Measurements from ENCODE around the gene ARHGEF9. TPM values are rescaled to one million over a fixed set of nuclear protein-coding genes. Genes with fewer than 3 reads are reported as not detected.
"Not testable (repeated sequence)": the region's sequence is repeated elsewhere in the genome, so short reads cannot be mapped to it uniquely, and the experiment has no call there.

Gene ARHGEF9
- total RNA-seq, 2 experiments from 2014 or later = 26.7 to 27.3 TPM

- POLR2A ChIA-PET = no interaction called here
- H3K27me3 Mint-ChIP-seq (ENCODE audit: low read depth) = no peaks in the 10 kb centered on the region
- H3K27ac Mint-ChIP-seq = no peak overlapping the region
- CTCF ChIA-PET = interaction anchor here (1.4 kb wide), 1 partner anchor 29 kb away, joined by 4 read pairs; no protein-coding TSS in a partner anchor
- DNase-seq (no peak), ATAC-seq (no peak)
- no peaks in the 10 kb centered on the region for H3K4me1 Mint-ChIP-seq (ENCODE audit: low read depth)
- H3K36me3 Mint-ChIP-seq (ENCODE audit: low read depth) = peaks cover 22% of the 10 kb centered on the region
- H3K4me3 Mint-ChIP-seq = no peak overlapping the region
- no peaks in the 10 kb centered on the region for H3K9me3 Mint-ChIP-seq (ENCODE audit: insufficient read depth)
Observed at GRCh38 chrX:63657821-63658220, 127.2 kb downstream of the ARHGEF9 start.

- DNase-seq = no peak
- Mint-ChIP-seq H3K27me3 (ENCODE audit: low read depth) (no peaks in the 10 kb centered on the region), H3K4me3 (no peak overlapping the region), H3K9me3 (ENCODE audit: insufficient read depth) (no peaks in the 10 kb centered on the region), H3K4me1 (ENCODE audit: low read depth) (no peaks in the 10 kb centered on the region), H3K27ac (no peak overlapping the region), H3K36me3 (ENCODE audit: low read depth) (peaks cover 26% of the 10 kb centered on the region)
- CTCF ChIA-PET = no interaction called here
- ATAC-seq = no peak
- POLR2A ChIA-PET = no interaction called here
Observed at GRCh38 chrX:63656871-63657580, 128.0 kb downstream of the ARHGEF9 start.

GRCh38 chrX:63652086-63652765 is 132.8 kb downstream of the ARHGEF9 start:
- H3K4me3 Mint-ChIP-seq = no peak overlapping the region
- peaks cover 36% of the 10 kb centered on the region for H3K36me3 Mint-ChIP-seq (ENCODE audit: low read depth)
- DNase-seq = no peak
- ATAC-seq = no peak
- ChIA-PET POLR2A (no interaction called here), CTCF (no interaction called here)
- H3K27me3 Mint-ChIP-seq (ENCODE audit: low read depth) = no peaks in the 10 kb centered on the region
- H3K27ac Mint-ChIP-seq = no peak overlapping the region
- H3K4me1 Mint-ChIP-seq (ENCODE audit: low read depth) = no peaks in the 10 kb centered on the region
- no peaks in the 10 kb centered on the region for H3K9me3 Mint-ChIP-seq (ENCODE audit: insufficient read depth)

GRCh38 chrX:63645748-63646147 is 139.3 kb downstream of the ARHGEF9 start:
- peaks cover 26% of the 10 kb centered on the region for H3K36me3 Mint-ChIP-seq (ENCODE audit: low read depth)
- H3K9me3 Mint-ChIP-seq (ENCODE audit: insufficient read depth); H3K27me3 Mint-ChIP-seq (ENCODE audit: low read depth); H3K4me1 Mint-ChIP-seq (ENCODE audit: low read depth); DNase-seq; H3K27ac Mint-ChIP-seq; ATAC-seq; H3K4me3 Mint-ChIP-seq; POLR2A ChIA-PET; CTCF ChIA-PET: not testable (repeated sequence)

GRCh38 chrX:63635750-63636149 is 149.3 kb downstream of the ARHGEF9 start:
- POLR2A ChIA-PET = no interaction called here
- Mint-ChIP-seq H3K36me3 (ENCODE audit: low read depth) (peaks cover 34% of the 10 kb centered on the region), H3K4me3 (no peak overlapping the region), H3K9me3 (ENCODE audit: insufficient read depth) (no peaks in the 10 kb centered on the region), H3K27me3 (ENCODE audit: low read depth) (no peaks in the 10 kb centered on the region), H3K4me1 (ENCODE audit: low read depth) (no peaks in the 10 kb centered on the region), H3K27ac (no peak overlapping the region)
- CTCF ChIA-PET = no interaction called here
- no peak for DNase-seq
- no peak for ATAC-seq

GRCh38 chrX:63613531-63614028 is 171.4 kb downstream of the ARHGEF9 start:
- ChIA-PET CTCF (no interaction called here), POLR2A (no interaction called here)
- ATAC-seq = no peak

GRCh38 chrX:63585936-63586335 is 199.1 kb downstream of the ARHGEF9 start:
- Mint-ChIP-seq H3K27ac (no peak overlapping the region), H3K4me1 (ENCODE audit: low read depth) (no peaks in the 10 kb centered on the region), H3K27me3 (ENCODE audit: low read depth) (no peaks in the 10 kb centered on the region), H3K4me3 (no peak overlapping the region), H3K9me3 (ENCODE audit: insufficient read depth) (no peaks in the 10 kb centered on the region), H3K36me3 (ENCODE audit: low read depth) (no peaks in the 10 kb centered on the region)
- no peak for ATAC-seq
- ChIA-PET POLR2A (no interaction called here), CTCF (no interaction called here)
- DNase-seq = no peak

More at GRCh38 chrX:63613531-63614028, 171.4 kb downstream of the ARHGEF9 start:
- H3K9me3 Mint-ChIP-seq (ENCODE audit: insufficient read depth) = no peaks in the 10 kb centered on the region
- no peaks in the 10 kb centered on the region for H3K36me3 Mint-ChIP-seq (ENCODE audit: low read depth)
- H3K27me3 Mint-ChIP-seq (ENCODE audit: low read depth) = no peaks in the 10 kb centered on the region
- no peaks in the 10 kb centered on the region for H3K4me1 Mint-ChIP-seq (ENCODE audit: low read depth)
- H3K4me3 Mint-ChIP-seq = no peak overlapping the region
- no peak for DNase-seq
- no peak overlapping the region for H3K27ac Mint-ChIP-seq

Small RNA genes lying within 50 kb of the gene (microRNA-seq; reads per million reads assigned to microRNA genes)
- gene MIR1468 = 3.4 reads per million
